A549 (cell line): ENCODE measurements around the gene MRPS18A. TPM values are rescaled to one million over a fixed set of nuclear protein-coding genes. Genes with fewer than 3 reads are reported as not detected.

Experiments
- ATAC-seq, 2 experiments: fragments of 200-7000 bp in 1 of 2; fragments of >200 bp in 1 of 2; cut with Nextera tagmentation in 1 of 2; cut with Tn5 transposase in 1 of 2; 3 replicates each; pipeline versions ENCODE4 v1.8.0 to v1.9.1; 2018 to 2020; ENCODE audit warnings: mild to moderate bottlenecking in 1 of 2, moderate library complexity in 1 of 2
- CTCF ChIA-PET: fragments of 300-600 bp; sonication (Branson Sonifier 250); formaldehyde crosslinking; extraction: SDS; loops from one replicate; lab custom pipeline; 2021; ENCODE audit warnings: antibody characterized with exemption, inconsistent platforms; lab: Yijun Ruan, JAX
- POLR2A ChIA-PET: fragments of 350-600 bp; formaldehyde crosslinking; extraction: SDS; loops from one replicate; lab custom pipeline; 2021; ENCODE audit warnings: antibody characterized with exemption, inconsistent platforms; lab: Yijun Ruan, JAX
- DNase-seq, 2 experiments: peaks; one replicate each; pipeline versions ENCODE4 v3.0.0 to v3.0.0-alpha.2; 2011 to 2016; ENCODE audit warnings: low read depth in 1 of 2, low spot score in 1 of 2
- FAIRE-seq: peaks from 2 replicates; lab custom pipeline; 2011; peaks lifted over from hg19 to GRCh38; lab: Jason Lieb, UNC
- H3K27ac ChIP-seq, 2 experiments: fragments of >200 bp; sonication (Bioruptor Twin); formaldehyde crosslinking; 3 replicates each; pipeline ENCODE4 v1.5.1; 2016 to 2017
- H3K4me1 ChIP-seq: fragments of >200 bp; sonication (Bioruptor Twin); formaldehyde crosslinking; 3 replicates; pipeline ENCODE4 v1.6.1; 2016
- H3K4me2 ChIP-seq: fragments of >200 bp; sonication (Bioruptor Twin); formaldehyde crosslinking; 3 replicates; pipeline ENCODE4 v1.6.1; 2016
- H3K4me3 ChIP-seq: fragments of >200 bp; sonication (Bioruptor Twin); formaldehyde crosslinking; 3 replicates; pipeline ENCODE4 v1.5.1; 2016
- H3K9me3 ChIP-seq: fragments of >200 bp; sonication (Bioruptor Twin); formaldehyde crosslinking; 3 replicates; pipeline ENCODE4 v1.6.1; 2016
- ATOH8 ChIP-seq: fragments of 250-450 bp; sonication (Bioruptor Pico); IDR thresholded peaks from 2 replicates; pipeline ENCODE4 v1.5.0; 2020; ENCODE audit warnings: low read depth, mild to moderate bottlenecking, moderate library complexity
- BCL3 ChIP-seq: fragments of >200 bp; sonication (Bioruptor Twin); formaldehyde crosslinking; IDR thresholded peaks from 3 replicates; pipeline ENCODE4 v1.6.1; 2016
- CTCF ChIP-seq: fragments of >200 bp; sonication (Bioruptor Twin); formaldehyde crosslinking; IDR thresholded peaks from 3 replicates; pipeline ENCODE4 v1.5.1; 2016
- E2F6 ChIP-seq: IDR thresholded peaks from 2 replicates; pipeline ENCODE4 v1.6.1; 2012; ENCODE audit warnings: low read depth, borderline replicate concordance
- ESRRA ChIP-seq: fragments of 150-350 bp; IDR thresholded peaks from 2 replicates; pipeline ENCODE4 v1.6.1; 2014; ENCODE audit warnings: mild to moderate bottlenecking, low read length, borderline replicate concordance
- GATA3 ChIP-seq: IDR thresholded peaks from 2 replicates; pipeline ENCODE4 v1.6.1; 2012; ENCODE audit warnings: borderline replicate concordance
- HMGXB4 ChIP-seq: fragments of 250-450 bp; sonication (Bioruptor Pico); IDR thresholded peaks from 2 replicates; pipeline ENCODE4 v1.5.0; 2021; ENCODE audit warnings: mild to moderate bottlenecking, moderate library complexity, borderline replicate concordance
- HOXB13 ChIP-seq: fragments of 250-450 bp; sonication (Bioruptor Pico); IDR thresholded peaks from 2 replicates; pipeline ENCODE4 v1.5.0; 2020; ENCODE audit warnings: low read depth, mild to moderate bottlenecking, moderate library complexity
- HOXB5 ChIP-seq: fragments of 250-450 bp; sonication (Bioruptor Pico); IDR thresholded peaks from 2 replicates; pipeline ENCODE4 v1.5.0; 2020; ENCODE audit warnings: mild to moderate bottlenecking, moderate library complexity
- JUN ChIP-seq, 2 experiments: fragments of >200 bp; sonication (Bioruptor Twin); formaldehyde crosslinking; IDR thresholded peaks; 2 replicates in 1 of 2; 3 replicates in 1 of 2; pipeline ENCODE4 v1.6.1; 2016 to 2017
- KDM5A ChIP-seq: fragments of 200-600 bp; sonication (generic); IDR thresholded peaks from 2 replicates; pipeline ENCODE4 v1.6.1; 2016; ENCODE audit warnings: antibody characterized with exemption, mild to moderate bottlenecking
- NPAS2 ChIP-seq: fragments of 250-450 bp; sonication (Bioruptor Pico); IDR thresholded peaks from 2 replicates; pipeline ENCODE4 v1.8.0; 2022; ENCODE audit warnings: mild to moderate bottlenecking, moderate library complexity, borderline replicate concordance
- PBX3 ChIP-seq: IDR thresholded peaks from 2 replicates; pipeline ENCODE4 v1.6.1; 2012
- POLR2AphosphoS2 ChIP-seq: conservative IDR thresholded peaks from 2 replicates; pipeline ENCODE4 v1.6.1; 2012; ENCODE audit warnings: low read length, improper control_type of control experiment, inconsistent platforms
- RAD21 ChIP-seq, 2 experiments: fragments of >200 bp in 1 of 2; sonication (Bioruptor Twin) in 1 of 2; formaldehyde crosslinking in 1 of 2; IDR thresholded peaks in 1 of 2; conservative IDR thresholded peaks in 1 of 2; 2 replicates in 1 of 2; 3 replicates in 1 of 2; pipeline ENCODE4 v1.6.1; 2012 to 2018; ENCODE audit warnings: inconsistent platforms in 1 of 2
- RARB ChIP-seq: fragments of 250-450 bp; sonication (Bioruptor Pico); IDR thresholded peaks from 2 replicates; pipeline ENCODE4 v1.8.0; 2021; ENCODE audit warnings: mild to moderate bottlenecking, moderate library complexity
- RFX5 ChIP-seq: fragments of 450-650 bp; IDR thresholded peaks from 2 replicates; pipeline ENCODE4 v1.7.1; 2014; ENCODE audit warnings: antibody characterized with exemption, mild to moderate bottlenecking, moderate library complexity
- SMC3 ChIP-seq: fragments of >200 bp; sonication (Bioruptor Twin); formaldehyde crosslinking; IDR thresholded peaks from 3 replicates; pipeline ENCODE4 v1.6.1; 2018; ENCODE audit warnings: inconsistent platforms
- SREBF2 ChIP-seq: fragments of 450-650 bp; IDR thresholded peaks from 2 replicates; pipeline ENCODE4 v1.6.1; 2014; ENCODE audit warnings: mild to moderate bottlenecking, moderate library complexity
- TP53 ChIP-seq: fragments of 250-450 bp; sonication (Bioruptor Pico); IDR thresholded peaks from 2 replicates; pipeline ENCODE4 v1.5.0; 2021; ENCODE audit warnings: mild to moderate bottlenecking, moderate library complexity
- ZFP36 ChIP-seq: fragments of 450-650 bp; IDR thresholded peaks from 2 replicates; pipeline ENCODE4 v1.6.1; 2014; ENCODE audit warnings: borderline replicate concordance; ENCODE audit not compliant: partially characterized antibody
- ZNF302 ChIP-seq: fragments of 250-450 bp; sonication (Bioruptor Pico); IDR thresholded peaks from 2 replicates; pipeline ENCODE4 v1.9.0; 2021; ENCODE audit warnings: inconsistent platforms, mild to moderate bottlenecking, moderate library complexity
- ZSCAN20 ChIP-seq: fragments of 250-450 bp; sonication (Bioruptor Pico); IDR thresholded peaks from 2 replicates; pipeline ENCODE4 v1.8.0; 2022; ENCODE audit warnings: mild to moderate bottlenecking, moderate library complexity
- WGBS: methylation state at CpG from one replicate; pipeline ENCODE4 v1.1.6; 2017; ENCODE audit errors: missing lambda C conversion rate; 5-methylcytosine and 5-hydroxymethylcytosine counted together
- polyA plus RNA-seq, 4 experiments: library from polyadenylated mRNA; depleted of rRNA in 3 of 4; stranded (reverse); fragments of >200 nt; fragmentation: RNase III in 1 of 4; extraction: RNeasy Plus Mini Kit Qiagen cat#74134 plus additional on column Dnase treatment in 1 of 4; gene quantifications; 2 replicates in 3 of 4; 3 replicates in 1 of 4; pipeline ENCODE4 v1.2.3, GENCODE V29; 2011 to 2017

MRPS18A gene
- polyA plus RNA-seq, 2 of the 4 experiments (the other 2 are of a cell fraction): 38.0 to 44.2 TPM

GRCh38 chr6:43668151-43669028, 19.2 kb downstream of the MRPS18A start:
- TF ChIP-seq E2F6 (no peak), NPAS2 (CRISPR knock-in tag) (no peak), BCL3 (no peak), KDM5A (no peak), JUN (IDR thresholded peaks at IDR 0.05) (no peak), ZNF302 (CRISPR knock-in tag) (no peak), ZSCAN20 (CRISPR knock-in tag) (no peak), POLR2AphosphoS2 (no peak), PBX3 (no peak), ZFP36 (no peak), HOXB5 (CRISPR knock-in tag) (no peak), HMGXB4 (CRISPR knock-in tag) (no peak), CTCF (peak; percentile 34; the same call in 2 of the 3 replicates), GATA3 (no peak), SMC3 (0 out of 3 replicates have a peak, but pooled peaks have one; percentile 28), RARB (CRISPR knock-in tag) (no peak), SREBF2 (no peak), ESRRA (no peak), RAD21 (conservative IDR thresholded peaks at IDR 0.05 in 1 of 2, IDR thresholded peaks at IDR 0.05 in 1 of 2) (peak; percentile 29 to 34; a peak in 2 of 5 replicates), ATOH8 (CRISPR knock-in tag) (no peak), HOXB13 (no peak), TP53 (CRISPR knock-in tag) (no peak), RFX5 (no peak)
- H3K4me2 ChIP-seq: peak overlapping the region; percentile 5; the same call in 2 of the 3 replicates
- H3K9me3 ChIP-seq: no peaks in the 10 kb centered on the region
- no peak overlapping the region for H3K4me3 ChIP-seq
- POLR2A ChIA-PET: interaction anchor here (0.9 to 1.6 kb wide), 2 partner anchors 9 to 39 kb away, joined by 3 to 4 read pairs; partner anchors contain the start of gene GTPBP2
- FAIRE-seq (no peak), DNase-seq (peak; percentile 36 to 63), ATAC-seq (peak; percentile 72 to 82)
- peaks cover 14% of the 10 kb centered on the region; the same call in 2 of the 3 replicates for H3K4me1 ChIP-seq
- CTCF ChIA-PET: interaction anchor here (0.8 to 11.5 kb wide), 30 partner anchors 7 to 417 kb away, joined by 3 to 72 read pairs (median 6); partner anchors contain the start of genes RSPH9 and VEGFA
- 49% methylated on average over 10 of the region's 17 CpGs for WGBS
- H3K27ac ChIP-seq: peak overlapping the region; percentile 19 to 66; a peak in 3 of 6 replicates
